Suprapubic skin (tissue), 3 donors: ENCODE measurements around the gene BICRAL.

Experiments used
- POLR2A ChIP-seq, 2 donors: fragments of 450-650 bp; IDR thresholded peaks; one replicate each; pipeline ENCODE4 v1.6.1; 2017; ENCODE audit warnings: antibody characterized with exemption in 2 of 2, mild to moderate bottlenecking in 2 of 2, moderate library complexity in 2 of 2
- TF ChIP-seq, protein P1 (sequence below), 2 donors: fragments of 200-600 bp in 1 of 2; fragments of 450-650 bp in 1 of 2; sonication (generic) in 1 of 2; IDR thresholded peaks; one replicate each; pipeline ENCODE4 v1.5.1; 2016 to 2019; ENCODE audit warnings: antibody characterized with exemption in 2 of 2, mild to moderate bottlenecking in 1 of 2, moderate library complexity in 1 of 2

DNA sequence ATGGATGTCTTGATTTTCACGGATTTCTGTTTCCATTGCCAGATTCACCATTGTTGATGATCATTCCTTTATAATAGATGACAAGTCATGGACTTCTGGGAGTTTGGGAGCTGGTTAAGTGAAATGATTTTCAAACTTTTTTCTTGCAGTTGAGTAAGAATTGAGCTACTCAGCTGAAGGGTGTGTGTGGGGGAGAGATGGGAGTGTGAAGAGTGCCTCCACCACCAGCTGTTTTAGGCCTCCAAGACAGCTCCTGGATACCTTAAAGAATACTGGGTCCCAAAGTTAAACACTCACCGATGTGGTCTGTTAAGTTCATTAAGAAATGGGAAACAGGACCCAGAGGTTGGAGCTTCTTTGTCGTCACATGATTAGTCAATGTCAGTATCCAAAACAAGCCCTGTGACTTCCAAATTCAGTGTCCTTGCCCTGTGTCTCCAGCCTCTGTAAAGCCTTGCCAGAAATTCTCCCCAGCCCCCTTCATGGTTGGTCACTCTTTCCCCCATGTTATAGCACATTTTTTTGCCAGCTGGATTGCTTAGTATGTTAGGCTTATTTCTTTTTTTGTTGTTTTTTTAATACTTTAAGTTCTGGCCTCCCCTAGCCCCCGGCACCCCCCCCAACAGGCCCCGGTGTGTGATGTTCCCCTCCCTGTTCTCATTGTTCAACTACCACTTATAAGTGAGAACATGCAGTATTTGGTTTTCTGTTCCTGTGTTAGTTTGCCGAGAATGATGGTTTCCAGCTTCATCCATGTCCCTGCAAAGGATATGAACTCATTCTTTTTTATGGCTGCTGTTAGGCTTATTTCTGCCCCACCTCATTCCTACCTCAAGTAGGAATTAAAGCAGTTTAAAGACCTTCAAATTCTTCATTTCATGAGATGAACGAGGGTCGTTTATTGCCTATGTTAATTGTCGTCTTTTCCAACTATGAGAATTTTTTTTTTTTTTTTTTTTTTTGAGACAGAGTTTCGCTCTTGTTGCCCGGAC lies 26.9 kb downstream of the BICRAL start:
- TF ChIP-seq, protein P1, sequence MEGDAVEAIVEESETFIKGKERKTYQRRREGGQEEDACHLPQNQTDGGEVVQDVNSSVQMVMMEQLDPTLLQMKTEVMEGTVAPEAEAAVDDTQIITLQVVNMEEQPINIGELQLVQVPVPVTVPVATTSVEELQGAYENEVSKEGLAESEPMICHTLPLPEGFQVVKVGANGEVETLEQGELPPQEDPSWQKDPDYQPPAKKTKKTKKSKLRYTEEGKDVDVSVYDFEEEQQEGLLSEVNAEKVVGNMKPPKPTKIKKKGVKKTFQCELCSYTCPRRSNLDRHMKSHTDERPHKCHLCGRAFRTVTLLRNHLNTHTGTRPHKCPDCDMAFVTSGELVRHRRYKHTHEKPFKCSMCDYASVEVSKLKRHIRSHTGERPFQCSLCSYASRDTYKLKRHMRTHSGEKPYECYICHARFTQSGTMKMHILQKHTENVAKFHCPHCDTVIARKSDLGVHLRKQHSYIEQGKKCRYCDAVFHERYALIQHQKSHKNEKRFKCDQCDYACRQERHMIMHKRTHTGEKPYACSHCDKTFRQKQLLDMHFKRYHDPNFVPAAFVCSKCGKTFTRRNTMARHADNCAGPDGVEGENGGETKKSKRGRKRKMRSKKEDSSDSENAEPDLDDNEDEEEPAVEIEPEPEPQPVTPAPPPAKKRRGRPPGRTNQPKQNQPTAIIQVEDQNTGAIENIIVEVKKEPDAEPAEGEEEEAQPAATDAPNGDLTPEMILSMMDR (IDR thresholded peaks at IDR 0.05): no peak
- TF ChIP-seq POLR2A (IDR thresholded peaks at IDR 0.05): no peak
